GM19023 (cell line): ENCODE data around the gene MED20.

Source experiments
- ATAC-seq: cut with Tn5 transposase; IDR thresholded peaks from one replicate; pipeline ENCODE4 v1.9.1; 2021; ENCODE audit warnings: mild to moderate bottlenecking, moderate library complexity; ENCODE audit not compliant: unreplicated experiment

MED20 gene

GRCh38 chr6:41858703-41859102, 62.2 kb downstream of the MED20 start:
- no peak for ATAC-seq
